Ectodermal cell (in vitro differentiated cells): ENCODE results near the gene STYK1.

Experiments used
- H3K27ac ChIP-seq: 2 replicates; pipeline ENCODE4 v1.7.0; 2013; ENCODE audit warnings: mild to moderate bottlenecking, low read depth, low read length; ENCODE audit not compliant: insufficient read depth, poor library complexity, severe bottlenecking
- H3K27me3 ChIP-seq: 2 replicates; pipeline ENCODE4 v1.7.0; 2013; ENCODE audit warnings: mild to moderate bottlenecking, low read length; ENCODE audit not compliant: insufficient read depth, control insufficient read depth, poor library complexity, severe bottlenecking
- H3K36me3 ChIP-seq: one replicate; pipeline ENCODE4 v1.7.0; 2013; ENCODE audit warnings: low read length; ENCODE audit not compliant: control insufficient read depth, insufficient read depth
- H3K4me1 ChIP-seq: one replicate; pipeline ENCODE4 v1.7.0; 2013; ENCODE audit warnings: low read length; ENCODE audit not compliant: control insufficient read depth, insufficient read depth
- H3K4me3 ChIP-seq: 2 replicates; pipeline ENCODE4 v1.7.0; 2013; ENCODE audit warnings: low read depth, low read length, control low read depth; ENCODE audit not compliant: insufficient read depth
- H3K9me3 ChIP-seq: 2 replicates; pipeline ENCODE4 v1.7.0; 2013; ENCODE audit warnings: mild to moderate bottlenecking, low read length, moderate library complexity; ENCODE audit not compliant: control insufficient read depth
- WGBS, 2 experiments: methylation state at CpG; one replicate each; pipeline ENCODE4 v1.1.7; 2013; ENCODE audit warnings: missing lambda C conversion rate in 2 of 2; 5-methylcytosine and 5-hydroxymethylcytosine counted together

Gene STYK1

DNA sequence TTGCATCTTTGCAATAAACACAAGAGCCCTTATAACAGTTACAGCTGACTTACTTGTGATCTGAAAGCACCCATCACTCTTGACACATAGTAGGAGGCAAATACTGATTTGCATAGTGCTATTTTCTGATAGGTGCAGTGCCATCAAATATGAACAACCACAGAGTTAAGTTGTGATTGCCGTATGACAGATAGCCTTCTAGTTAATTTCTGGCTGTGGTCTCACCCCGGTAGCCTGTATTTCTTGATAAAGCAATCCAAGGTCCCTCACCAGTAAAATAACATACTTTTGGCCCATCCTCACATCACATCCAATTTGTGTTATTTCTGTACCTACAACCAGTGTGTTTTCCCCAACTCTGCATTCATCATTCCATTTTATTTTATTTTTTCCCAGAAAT is 23.3 kb upstream of the STYK1 start:
- no peak overlapping the region for H3K27ac ChIP-seq
- peaks cover 12% of the 10 kb centered on the region for H3K36me3 ChIP-seq
- no peaks in the 10 kb centered on the region for H3K27me3 ChIP-seq
- no peaks in the 10 kb centered on the region for H3K4me1 ChIP-seq
- no peaks in the 10 kb centered on the region for H3K9me3 ChIP-seq
- no peak overlapping the region for H3K4me3 ChIP-seq
- WGBS, 2 experiments: 90 to 93% methylated on average over 2 of the region's 2 CpGs

DNA sequence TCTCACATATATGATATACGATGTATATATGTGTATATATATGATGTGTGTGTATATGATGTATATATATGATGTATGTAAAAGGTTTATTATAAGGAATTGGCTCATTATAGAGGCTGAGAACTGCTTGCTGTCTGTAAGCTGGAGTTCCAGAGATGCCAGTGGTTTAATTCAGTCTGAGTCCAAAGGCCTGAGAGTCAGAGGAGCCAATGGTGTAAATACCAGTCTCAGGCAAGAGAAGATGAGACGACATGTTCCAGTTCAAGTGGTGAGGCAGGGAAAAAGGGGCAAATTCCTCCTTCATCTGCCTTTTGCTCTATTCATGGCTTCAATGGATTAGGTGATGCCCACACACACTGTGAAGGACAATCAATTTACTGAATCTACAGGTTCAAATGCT is 17.1 kb upstream of the STYK1 start:
- Histone ChIP-seq H3K9me3 (no peaks in the 10 kb centered on the region), H3K27me3 (no peaks in the 10 kb centered on the region), H3K27ac (no peak overlapping the region), H3K4me1 (no peaks in the 10 kb centered on the region), H3K4me3 (no peak overlapping the region), H3K36me3 (no peaks in the 10 kb centered on the region)
- WGBS, 2 experiments: 85 to 98% methylated on average over 1 to 2 of the region's 2 CpGs

DNA sequence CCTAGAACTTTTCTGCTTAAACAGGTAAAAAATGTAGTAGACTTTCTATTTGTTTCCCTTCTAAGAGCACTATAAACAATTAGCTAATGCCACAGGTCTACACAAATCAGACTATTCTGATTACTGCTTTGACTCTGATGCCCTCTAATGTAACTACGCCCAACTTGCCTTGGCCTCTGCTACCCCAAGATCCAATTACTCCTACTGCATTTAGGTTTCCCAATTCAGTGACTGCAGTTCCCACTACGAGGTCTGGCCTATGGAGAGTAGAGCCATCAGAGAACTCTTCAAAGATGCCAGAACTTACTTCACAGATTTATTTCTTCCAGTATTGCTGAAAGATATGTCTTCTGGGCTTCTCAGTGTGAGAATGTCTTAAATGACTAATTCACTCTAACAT is 15.3 kb upstream of the STYK1 start:
- Histone ChIP-seq H3K9me3 (no peaks in the 10 kb centered on the region), H3K27me3 (no peaks in the 10 kb centered on the region), H3K36me3 (no peaks in the 10 kb centered on the region), H3K4me3 (no peak overlapping the region), H3K27ac (no peak overlapping the region), H3K4me1 (no peaks in the 10 kb centered on the region)
- WGBS, 2 experiments: 89 to 91% methylated on average over 2 of the region's 2 CpGs

GRCh38 chr12:10688042-10688441 is 14.2 kb upstream of the STYK1 start:
- 91 to 100% methylated on average over 1 of the region's 1 CpG for WGBS, 2 experiments
- Histone ChIP-seq H3K9me3 (no peaks in the 10 kb centered on the region), H3K4me3 (no peak overlapping the region), H3K27me3 (no peaks in the 10 kb centered on the region), H3K36me3 (no peaks in the 10 kb centered on the region), H3K27ac (no peak overlapping the region), H3K4me1 (no peaks in the 10 kb centered on the region)

- Histone ChIP-seq H3K36me3 (no peaks in the 10 kb centered on the region), H3K27me3 (peaks cover 14% of the 10 kb centered on the region), H3K4me3 (no peak overlapping the region), H3K9me3 (no peaks in the 10 kb centered on the region), H3K4me1 (no peaks in the 10 kb centered on the region), H3K27ac (no peak overlapping the region)
- WGBS, 2 experiments: 86 to 87% methylated on average over 14 to 15 of the region's 15 CpGs
Observed at GRCh38 chr12:10672231-10672868, 1.5 kb downstream of the STYK1 start.

- Histone ChIP-seq H3K27ac (no peak overlapping the region), H3K27me3 (peaks cover 14% of the 10 kb centered on the region), H3K4me3 (no peak overlapping the region), H3K9me3 (no peaks in the 10 kb centered on the region), H3K36me3 (no peaks in the 10 kb centered on the region), H3K4me1 (no peaks in the 10 kb centered on the region)
- WGBS, 2 experiments: 80% methylated on average over 1 of the region's 1 CpG; no CpG with 5 or more reads in 1 of the 2 experiments
Observed at GRCh38 chr12:10669533-10669932, 4.3 kb downstream of the STYK1 start.

DNA sequence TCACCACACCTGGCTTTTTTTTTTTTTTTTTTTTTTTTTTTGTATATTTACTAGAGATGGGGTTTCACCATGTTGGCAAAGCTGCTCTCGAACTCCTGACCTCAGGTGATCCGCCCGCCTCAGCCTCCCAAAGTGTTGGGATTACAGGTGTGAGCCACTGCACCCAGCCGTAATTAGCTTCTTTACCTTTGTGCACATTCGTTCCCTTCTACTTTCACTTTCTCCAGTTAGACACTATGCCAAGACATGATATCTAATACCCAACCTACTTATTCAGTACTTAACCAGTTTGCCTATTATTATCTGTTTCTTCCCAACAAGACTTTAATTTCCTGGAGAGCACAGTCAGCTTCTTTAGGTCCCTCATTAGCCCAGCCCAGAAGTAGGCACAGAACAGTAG is 5.3 kb downstream of the STYK1 start:
- peaks cover 8% of the 10 kb centered on the region for H3K27me3 ChIP-seq
- H3K9me3 ChIP-seq: no peaks in the 10 kb centered on the region
- no peaks in the 10 kb centered on the region for H3K4me1 ChIP-seq
- no peak overlapping the region for H3K27ac ChIP-seq
- H3K4me3 ChIP-seq: no peak overlapping the region
- WGBS, 2 experiments: 91 to 94% methylated on average over 5 of the region's 5 CpGs
- H3K36me3 ChIP-seq: no peaks in the 10 kb centered on the region

DNA sequence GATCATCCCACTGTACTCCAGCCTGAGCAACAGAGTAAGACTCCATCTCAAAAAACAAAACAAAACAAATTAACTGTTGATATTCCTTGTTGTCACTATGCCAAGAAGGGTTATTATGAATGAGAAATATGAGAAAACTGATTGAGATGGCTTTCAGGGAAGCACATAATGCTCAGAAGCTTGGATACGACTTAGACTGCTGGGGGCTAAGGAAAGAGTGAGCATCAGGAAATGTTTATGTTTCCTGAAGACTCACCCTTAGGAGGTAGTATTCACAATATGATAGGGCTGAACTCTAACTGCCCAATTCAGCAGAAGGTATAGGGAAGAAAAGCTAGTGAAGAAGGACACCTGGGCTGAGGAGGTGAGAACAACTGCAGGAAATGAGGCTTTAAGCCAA is 6.3 kb downstream of the STYK1 start:
- no peak overlapping the region for H3K4me3 ChIP-seq
- WGBS, 2 experiments: 94 to 100% methylated on average over 1 of the region's 1 CpG
- H3K36me3 ChIP-seq: no peaks in the 10 kb centered on the region
- no peaks in the 10 kb centered on the region for H3K4me1 ChIP-seq
- no peaks in the 10 kb centered on the region for H3K27me3 ChIP-seq
- H3K27ac ChIP-seq: no peak overlapping the region
- no peaks in the 10 kb centered on the region for H3K9me3 ChIP-seq

- Histone ChIP-seq H3K36me3 (no peaks in the 10 kb centered on the region), H3K27ac (no peak overlapping the region), H3K4me1 (no peaks in the 10 kb centered on the region), H3K9me3 (no peaks in the 10 kb centered on the region), H3K4me3 (no peak overlapping the region), H3K27me3 (no peaks in the 10 kb centered on the region)
- 88 to 94% methylated on average over 2 of the region's 2 CpGs for WGBS, 2 experiments
Observed at GRCh38 chr12:10664499-10664898, 9.4 kb downstream of the STYK1 start.

- 90 to 93% methylated on average over 3 of the region's 3 CpGs for WGBS, 2 experiments
- Histone ChIP-seq H3K27me3 (no peaks in the 10 kb centered on the region), H3K4me3 (no peak overlapping the region), H3K36me3 (no peaks in the 10 kb centered on the region), H3K27ac (no peak overlapping the region), H3K9me3 (no peaks in the 10 kb centered on the region), H3K4me1 (no peaks in the 10 kb centered on the region)
Observed at GRCh38 chr12:10663869-10664268, 10.0 kb downstream of the STYK1 start.

- H3K4me1 ChIP-seq: no peaks in the 10 kb centered on the region
- H3K36me3 ChIP-seq: no peaks in the 10 kb centered on the region
- no peaks in the 10 kb centered on the region for H3K27me3 ChIP-seq
- no peak overlapping the region for H3K4me3 ChIP-seq
- 88 to 98% methylated on average over 2 of the region's 3 CpGs for WGBS, 2 experiments
- no peak overlapping the region for H3K27ac ChIP-seq
- no peaks in the 10 kb centered on the region for H3K9me3 ChIP-seq
Observed at GRCh38 chr12:10661338-10661737, 12.5 kb downstream of the STYK1 start.
